NCI-H2227 (cell line): ENCODE measurements around the gene CHPF.
A peak's percentile ranks its signal among the peaks of the same experiment; 100 is the strongest.

Source experiments
- DNase-seq: peaks from one replicate; lab custom pipeline; 2025; ENCODE audit not compliant: unreplicated experiment; lab: John Stamatoyannopoulos, UW

Gene CHPF

DNA sequence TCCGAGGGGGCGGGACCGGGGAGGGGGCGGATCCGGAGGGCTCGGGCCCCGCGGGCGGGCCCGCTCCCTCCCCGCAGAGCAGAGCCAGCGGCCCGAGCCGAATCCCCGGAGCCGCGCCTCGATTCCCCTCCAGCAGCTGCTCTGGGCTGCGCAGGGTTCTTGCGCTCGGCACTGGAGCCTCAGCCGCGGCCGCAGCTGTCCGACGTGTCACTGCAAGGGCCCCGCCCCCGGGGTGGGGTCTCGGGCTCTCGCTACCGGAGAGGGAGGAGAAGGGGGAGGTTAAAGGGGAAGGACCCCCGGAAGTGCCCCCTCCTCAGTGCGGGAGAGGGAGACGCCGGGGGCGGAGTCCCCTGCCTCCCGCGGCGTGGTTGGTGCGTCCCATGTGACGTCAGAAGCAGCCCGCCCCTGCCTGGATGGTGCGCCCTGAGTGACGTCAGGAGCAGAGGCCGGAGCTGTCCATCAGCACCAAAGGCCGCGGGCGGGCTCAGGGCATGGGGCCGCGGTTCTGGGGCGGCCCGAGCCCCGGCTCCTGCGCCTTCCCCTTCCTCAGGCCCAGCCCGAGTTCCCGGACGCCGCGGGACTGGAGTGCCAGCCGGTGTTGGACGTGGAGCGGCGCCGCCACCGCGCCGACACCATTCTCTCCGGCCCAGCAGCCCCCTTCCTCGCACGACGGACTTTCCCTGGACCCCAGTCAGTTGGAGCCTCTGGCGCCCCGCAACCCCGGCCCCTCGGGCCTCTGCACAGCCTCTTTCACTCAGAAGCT lies at the start of gene CHPF, which contains the start of gene TMEM198:
Gene CHPF, minus strand, starts transcription at position 214 of the 763 bp plus-strand sequence. CDS start 271 bp downstream, outside the sequence.
Gene TMEM198, plus strand, starts transcription at position 433 of the 763 bp plus-strand sequence. CDS start 700 bp downstream, outside the sequence.
- DNase-seq: peak; percentile 99

DNA sequence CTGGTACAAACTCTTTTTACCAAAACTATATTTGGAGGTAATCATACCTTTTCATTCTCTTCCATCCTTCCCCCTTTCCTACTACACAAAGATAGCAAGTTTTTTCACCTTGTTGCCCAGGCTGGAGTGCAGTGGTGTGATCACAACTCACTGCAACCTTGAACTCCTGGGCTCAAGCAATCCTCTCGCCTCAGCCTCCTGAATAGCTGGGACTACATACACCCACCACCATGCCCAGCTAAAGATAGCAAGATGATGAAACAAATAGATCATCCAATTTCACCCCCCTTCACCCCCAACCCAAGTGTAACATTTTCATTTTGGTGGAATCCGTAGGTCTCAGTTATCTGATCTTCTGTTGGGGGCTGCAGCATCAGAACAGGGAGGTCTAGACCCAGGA lies 49.5 kb upstream of the CHPF start:
- no peak for DNase-seq

- no peak for DNase-seq
These were observed 49.1 kb upstream of the CHPF start for GRCh38 chr2:219592736-219593135.

GRCh38 chr2:219591091-219591490 lies 47.5 kb upstream of the CHPF start:
- DNase-seq: no peak

DNA sequence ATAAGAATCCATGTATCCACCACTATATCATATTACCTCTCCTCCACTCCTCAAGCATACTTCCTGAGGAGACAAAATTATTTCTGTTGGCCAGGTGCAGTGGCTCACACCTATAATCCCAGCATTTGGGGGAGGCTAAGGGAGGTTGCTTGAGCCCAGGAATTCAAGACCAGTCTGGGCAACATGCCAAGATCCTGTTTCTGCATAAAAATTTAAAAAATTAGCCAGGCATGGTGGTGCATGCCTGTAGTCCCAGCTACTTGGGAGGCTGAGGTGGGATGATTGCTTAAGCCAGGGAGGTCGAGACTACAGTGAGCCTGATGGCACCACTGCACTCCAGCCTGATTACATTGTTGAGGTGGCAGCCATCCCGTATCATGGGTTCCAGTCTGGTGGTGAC lies 37.7 kb upstream of the CHPF start:
- no peak for DNase-seq

- no peak for DNase-seq
These were observed 35.4 kb upstream of the CHPF start for GRCh38 chr2:219578811-219579613.

DNA sequence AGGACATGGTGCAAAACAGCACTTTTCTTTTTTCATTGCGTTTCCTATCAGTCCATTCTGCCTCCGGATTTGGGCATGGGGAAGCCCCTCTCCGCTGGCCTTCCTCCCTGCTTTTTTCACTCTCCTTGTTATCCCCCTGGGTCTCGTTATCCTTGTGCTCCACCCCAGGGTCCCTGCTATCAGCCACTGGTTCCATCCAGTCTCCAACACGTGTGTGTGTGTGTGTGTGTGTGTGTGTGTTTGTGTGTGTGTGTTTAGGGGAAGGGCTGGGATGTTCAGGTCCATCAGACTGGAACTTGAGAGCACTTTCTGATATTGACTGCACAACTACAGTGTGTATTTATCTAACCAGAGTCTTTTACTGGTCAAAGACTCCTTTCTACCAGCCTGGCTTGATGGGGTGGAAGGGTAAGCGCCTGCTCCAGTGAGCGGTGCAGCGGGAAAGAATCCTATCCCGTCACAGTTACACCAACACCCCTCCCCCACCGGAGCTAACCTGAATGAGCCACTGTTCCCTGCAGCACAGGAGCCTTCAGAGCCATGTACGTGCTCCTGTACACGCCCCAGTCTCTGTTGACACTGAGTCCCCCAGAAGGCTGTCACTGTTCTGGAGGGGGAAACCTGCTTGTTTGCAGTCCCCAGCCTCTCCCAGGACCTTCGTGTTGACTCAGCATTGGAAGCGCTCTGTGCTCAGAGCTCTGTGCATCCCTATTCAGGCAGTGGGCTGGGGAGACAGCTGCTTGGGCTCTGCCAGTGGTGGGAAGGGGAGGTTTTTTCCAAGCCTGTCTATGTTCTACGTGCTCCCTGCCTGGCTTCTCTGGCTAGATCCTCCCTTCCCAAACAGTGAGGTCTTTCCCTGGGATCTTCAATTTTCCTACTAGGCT lies 33.1 kb upstream of the CHPF start:
- peak; percentile 84 for DNase-seq

DNA sequence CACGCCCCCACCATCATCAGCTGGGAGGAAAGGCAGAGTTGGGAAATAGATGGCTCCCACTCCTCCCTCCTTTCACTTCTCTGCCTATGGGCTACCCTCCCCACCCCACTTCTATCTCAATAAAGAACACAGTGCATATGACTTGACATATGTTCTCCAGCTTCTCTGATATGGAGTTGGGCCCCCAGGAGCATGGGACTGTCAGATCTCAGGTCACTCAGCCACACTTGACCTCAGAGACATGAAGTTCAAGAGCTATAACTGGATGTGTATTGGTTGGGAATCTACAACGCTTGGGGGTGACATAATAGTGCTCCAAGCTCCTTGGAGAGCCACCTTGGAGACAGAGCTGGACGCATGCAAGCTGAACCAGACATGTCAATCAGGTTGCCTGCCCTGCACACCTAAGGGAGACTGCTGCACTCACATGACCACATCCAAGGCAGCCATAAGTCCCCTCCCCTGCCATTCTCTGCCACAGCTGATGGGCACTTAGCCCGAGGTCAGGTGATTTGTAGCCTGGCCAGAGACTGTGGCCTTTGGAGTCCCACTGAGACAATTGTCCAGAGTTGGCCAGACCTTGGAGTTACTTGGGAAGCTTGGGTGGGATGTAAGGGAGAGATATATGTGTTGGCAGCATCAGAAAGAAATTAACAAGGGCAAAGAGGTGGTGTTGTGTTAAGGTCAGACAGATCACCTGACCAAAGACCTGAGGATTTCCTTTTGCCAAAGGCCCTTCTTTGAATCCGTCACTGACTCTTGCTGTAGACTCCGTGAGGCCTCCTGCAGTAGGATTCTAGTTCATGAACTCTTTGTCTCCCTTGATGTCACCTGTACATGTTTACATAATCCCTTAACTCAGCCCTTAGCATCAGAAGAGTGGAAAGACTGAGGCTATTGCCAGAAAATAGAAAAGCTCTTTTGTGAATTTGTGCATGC lies 32.2 kb upstream of the CHPF start:
- no peak for DNase-seq

- no peak for DNase-seq
These were observed 31.1 kb upstream of the CHPF start for GRCh38 chr2:219574484-219575311.

- no peak for DNase-seq
These were observed 29.6 kb upstream of the CHPF start for GRCh38 chr2:219573166-219573565.

DNA sequence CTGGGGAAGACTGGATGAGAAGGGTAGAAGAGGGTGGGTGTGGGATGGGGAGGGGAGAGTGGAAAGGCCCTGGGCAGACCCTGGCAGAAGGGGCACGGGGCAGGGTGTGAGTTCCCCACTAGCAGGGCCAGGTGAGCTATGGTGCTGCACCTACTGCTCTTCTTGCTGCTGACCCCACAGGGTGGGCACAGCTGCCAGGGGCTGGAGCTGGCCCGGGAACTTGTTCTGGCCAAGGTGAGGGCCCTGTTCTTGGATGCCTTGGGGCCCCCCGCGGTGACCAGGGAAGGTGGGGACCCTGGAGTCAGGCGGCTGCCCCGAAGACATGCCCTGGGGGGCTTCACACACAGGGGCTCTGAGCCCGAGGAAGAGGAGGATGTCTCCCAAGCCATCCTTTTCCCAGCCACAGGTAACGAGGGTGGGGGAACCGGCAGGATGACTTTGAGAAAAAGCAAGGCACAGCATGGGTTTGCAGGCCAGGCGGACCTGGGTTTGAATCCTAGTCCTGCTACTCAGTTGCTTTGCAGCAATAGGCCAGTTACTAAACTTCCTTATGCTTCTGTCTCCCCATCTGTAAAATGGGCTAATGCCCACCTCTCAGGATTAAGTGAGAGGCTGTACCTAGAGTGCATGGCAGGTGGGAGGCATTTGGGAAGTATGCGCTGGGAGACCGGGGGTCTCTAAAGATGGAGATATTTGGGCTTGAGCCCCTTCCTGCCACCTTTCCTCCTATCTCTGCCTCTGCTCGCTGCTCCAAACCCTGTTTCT lies 28.8 kb upstream of the CHPF start, which contains the start of gene INHA:
Gene INHA, plus strand, starts transcription at position 74 of the 765 bp plus-strand sequence. Its CDS starts 65 bp downstream, at position 139.
- no peak for DNase-seq

GRCh38 chr2:219571311-219572236 lies 28.0 kb upstream of the CHPF start, which contains the start of gene OBSL1:
Gene OBSL1, minus strand, starts transcription at chr2:219571539. Its CDS starts 307 bp downstream, at chr2:219571232.
- DNase-seq: peak; percentile 91

- DNase-seq: peak; percentile 55
These were observed 27.3 kb upstream of the CHPF start for GRCh38 chr2:219570924-219571310.

GRCh38 chr2:219570194-219570923 lies 26.8 kb upstream of the CHPF start:
- peak; percentile 61 for DNase-seq

GRCh38 chr2:219569635-219570034 lies 26.0 kb upstream of the CHPF start:
- no peak for DNase-seq

- DNase-seq: no peak
These were observed 25.4 kb upstream of the CHPF start for GRCh38 chr2:219569041-219569440.
